Progenitor cell of endocrine pancreas (in vitro differentiated cells): Measurements from ENCODE around the gene VRK2. TPM values are rescaled to one million over a fixed set of nuclear protein-coding genes. Genes with fewer than 3 reads are reported as not detected.

Experiments
- DNase-seq: peaks from one replicate; pipeline ENCODE4 v3.0.0; 2021; ENCODE audit warnings: low spot score; ENCODE audit not compliant: unreplicated experiment
- H3K27ac Mint-ChIP-seq: 2 replicates; pipeline ENCODE4 v1.8.0; 2021; ENCODE audit warnings: mild to moderate bottlenecking, moderate library complexity, mixed read lengths
- H3K27me3 Mint-ChIP-seq: 2 replicates; pipeline ENCODE4 v1.8.0; 2021; ENCODE audit warnings: mixed read lengths
- H3K36me3 Mint-ChIP-seq: 2 replicates; pipeline ENCODE4 v1.8.0; 2022; ENCODE audit warnings: mixed read lengths; ENCODE audit not compliant: insufficient read depth
- H3K4me1 Mint-ChIP-seq: 2 replicates; pipeline ENCODE4 v1.8.0; 2021; ENCODE audit warnings: low read depth, mixed read lengths
- H3K4me3 Mint-ChIP-seq: 2 replicates; pipeline ENCODE4 v1.8.0; 2021; ENCODE audit warnings: low read depth, mild to moderate bottlenecking, moderate library complexity, mixed read lengths
- H3K9me3 Mint-ChIP-seq: 2 replicates; pipeline ENCODE4 v1.8.0; 2021; ENCODE audit warnings: low read depth, mixed read lengths
- long read RNA-seq: library from polyadenylated mRNA; unstranded; transcript quantifications from one replicate; pipeline ENCODE4 v2.0.0, GENCODE V29; 2020
- total RNA-seq: library from RNA; stranded (reverse); gene quantifications from 2 replicates; pipeline ENCODE4 v1.2.1, GENCODE V29; 2021
- TF ChIP-seq, protein P1 (sequence below): fragments of 200-600 bp; sonication (generic); IDR thresholded peaks from one replicate; pipeline ENCODE4 v1.5.0; 2021; ENCODE audit warnings: antibody characterized with exemption, mild to moderate bottlenecking; ENCODE audit not compliant: unreplicated experiment

VRK2 gene
- total RNA-seq = 22.7 and 23.6 TPM in 2 replicates
- long read RNA-seq, transcript VRK2-201 (13 exons, 1,888 nt) = major isoform, 24 of 62 reads
- long read RNA-seq, partial matches to known transcripts = 10 of 62 reads
- long read RNA-seq, other reads (novel, unspliced or antisense) = 26 of 62 reads

DNA sequence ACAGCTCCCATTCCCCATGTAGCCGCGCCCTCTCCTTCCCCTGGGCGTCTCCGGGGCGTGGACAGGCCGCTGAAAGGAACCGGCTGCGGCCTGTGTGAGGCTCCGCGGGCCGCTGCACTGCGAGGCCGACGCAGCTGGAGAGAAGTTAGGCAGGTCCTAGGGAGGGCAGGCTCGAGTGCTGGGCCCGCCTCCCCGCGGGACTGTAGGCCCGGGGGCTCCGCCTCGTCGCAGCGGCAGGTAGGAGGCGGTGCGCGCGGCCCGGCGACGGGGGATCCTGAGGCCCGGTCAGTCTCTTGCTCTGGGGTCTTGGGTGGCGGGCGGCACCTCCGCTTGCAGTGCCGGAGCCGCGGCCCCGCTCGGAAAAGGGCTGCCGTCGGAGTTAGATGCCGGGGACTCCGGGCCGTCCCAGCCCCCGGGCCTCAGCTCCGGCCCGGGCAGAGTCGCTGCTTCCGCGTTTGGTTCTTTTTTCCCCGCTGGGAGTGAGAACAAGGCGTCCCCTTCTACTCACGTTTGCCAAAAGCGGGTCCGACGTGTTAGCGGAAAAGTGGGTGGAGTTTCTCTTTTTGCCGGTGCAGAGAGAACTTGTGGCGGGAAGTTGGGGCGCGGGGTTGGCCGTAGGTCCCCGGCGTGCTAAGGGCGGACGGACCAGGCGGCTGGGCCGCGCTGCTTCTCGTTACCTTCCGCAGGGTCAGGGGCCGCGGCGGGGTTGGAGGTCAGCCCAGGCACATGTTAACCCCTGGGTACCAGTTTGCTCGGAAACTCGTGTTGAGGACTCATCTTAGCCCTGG lies at the start of gene VRK2:
Gene VRK2, plus strand, starts transcription at position 222 of the 788 bp plus-strand sequence. CDS start 2,026 bp downstream, outside the sequence.
- no peaks in the 10 kb centered on the region for H3K27me3 Mint-ChIP-seq
- TF ChIP-seq, protein P1, sequence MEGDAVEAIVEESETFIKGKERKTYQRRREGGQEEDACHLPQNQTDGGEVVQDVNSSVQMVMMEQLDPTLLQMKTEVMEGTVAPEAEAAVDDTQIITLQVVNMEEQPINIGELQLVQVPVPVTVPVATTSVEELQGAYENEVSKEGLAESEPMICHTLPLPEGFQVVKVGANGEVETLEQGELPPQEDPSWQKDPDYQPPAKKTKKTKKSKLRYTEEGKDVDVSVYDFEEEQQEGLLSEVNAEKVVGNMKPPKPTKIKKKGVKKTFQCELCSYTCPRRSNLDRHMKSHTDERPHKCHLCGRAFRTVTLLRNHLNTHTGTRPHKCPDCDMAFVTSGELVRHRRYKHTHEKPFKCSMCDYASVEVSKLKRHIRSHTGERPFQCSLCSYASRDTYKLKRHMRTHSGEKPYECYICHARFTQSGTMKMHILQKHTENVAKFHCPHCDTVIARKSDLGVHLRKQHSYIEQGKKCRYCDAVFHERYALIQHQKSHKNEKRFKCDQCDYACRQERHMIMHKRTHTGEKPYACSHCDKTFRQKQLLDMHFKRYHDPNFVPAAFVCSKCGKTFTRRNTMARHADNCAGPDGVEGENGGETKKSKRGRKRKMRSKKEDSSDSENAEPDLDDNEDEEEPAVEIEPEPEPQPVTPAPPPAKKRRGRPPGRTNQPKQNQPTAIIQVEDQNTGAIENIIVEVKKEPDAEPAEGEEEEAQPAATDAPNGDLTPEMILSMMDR = no peak
- H3K27ac Mint-ChIP-seq = peak within 1 kb of the TSS; percentile 96
- H3K4me3 Mint-ChIP-seq = peak within 1 kb of the TSS; percentile 85
- H3K4me1 Mint-ChIP-seq = peaks cover 11% of the 10 kb centered on the region
- H3K9me3 Mint-ChIP-seq = no peaks in the 10 kb centered on the region
- peak; percentile 79 for DNase-seq
- peaks cover 3% of the 10 kb centered on the region for H3K36me3 Mint-ChIP-seq

DNA sequence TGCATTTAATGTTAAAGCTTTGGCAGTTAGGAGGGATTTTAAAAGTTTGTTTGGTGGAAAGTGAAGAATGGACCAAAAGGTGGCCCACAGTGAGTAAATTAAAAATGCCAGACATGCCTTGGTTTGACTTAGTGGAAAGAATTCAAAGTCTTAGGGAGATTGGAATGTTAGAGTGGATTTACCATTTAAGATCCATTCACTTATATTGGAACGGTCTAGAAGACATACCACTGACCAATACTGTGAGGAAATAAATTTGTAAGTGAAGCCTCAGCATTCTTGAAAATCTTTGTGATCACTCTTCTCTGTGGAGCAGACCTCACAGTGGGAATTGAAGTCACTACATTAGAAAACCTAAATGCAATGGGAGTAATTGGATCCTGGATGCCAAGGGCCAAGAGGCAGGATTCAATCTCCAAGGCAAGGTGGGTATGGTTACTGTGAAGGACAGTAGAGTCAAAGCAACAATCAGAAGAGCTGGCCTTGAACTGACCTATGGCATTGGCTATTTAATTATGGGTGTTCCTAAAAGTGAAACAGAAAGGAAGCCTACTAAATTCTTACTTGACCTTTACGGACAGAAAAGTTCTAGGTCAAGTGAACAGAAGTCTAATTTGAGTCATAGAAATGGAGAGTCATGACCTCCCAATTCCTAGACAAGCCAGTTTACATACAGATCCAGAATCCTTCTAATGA lies 40.2 kb upstream of the VRK2 start:
- Mint-ChIP-seq H3K4me1 (peaks cover 5% of the 10 kb centered on the region), H3K36me3 (no peaks in the 10 kb centered on the region), H3K4me3 (no peak overlapping the region), H3K27me3 (no peaks in the 10 kb centered on the region), H3K9me3 (no peaks in the 10 kb centered on the region), H3K27ac (no peak overlapping the region)
- DNase-seq = no peak
- TF ChIP-seq, protein P1 = no peak

DNA sequence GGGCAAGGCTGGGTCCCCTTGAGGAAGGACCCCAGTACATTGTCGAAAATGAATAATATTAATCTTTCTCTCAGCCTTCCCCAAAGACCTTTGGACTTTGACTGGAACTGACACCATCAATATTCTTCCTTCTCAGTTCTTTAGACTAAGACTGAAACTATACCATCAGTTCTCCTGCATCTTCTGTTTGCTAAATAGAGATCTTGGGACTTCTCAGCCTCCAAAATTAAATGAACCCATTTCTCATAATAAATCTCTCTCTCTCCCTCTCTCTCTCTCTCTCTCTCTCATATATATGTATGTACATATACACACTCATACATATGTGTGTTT lies 39.7 kb upstream of the VRK2 start:
- peaks cover 5% of the 10 kb centered on the region for H3K4me1 Mint-ChIP-seq
- no peaks in the 10 kb centered on the region for H3K9me3 Mint-ChIP-seq
- TF ChIP-seq, protein P1 = no peak
- no peak for DNase-seq
- no peak overlapping the region for H3K27ac Mint-ChIP-seq
- no peak overlapping the region for H3K4me3 Mint-ChIP-seq
- no peaks in the 10 kb centered on the region for H3K27me3 Mint-ChIP-seq
- no peaks in the 10 kb centered on the region for H3K36me3 Mint-ChIP-seq

DNA sequence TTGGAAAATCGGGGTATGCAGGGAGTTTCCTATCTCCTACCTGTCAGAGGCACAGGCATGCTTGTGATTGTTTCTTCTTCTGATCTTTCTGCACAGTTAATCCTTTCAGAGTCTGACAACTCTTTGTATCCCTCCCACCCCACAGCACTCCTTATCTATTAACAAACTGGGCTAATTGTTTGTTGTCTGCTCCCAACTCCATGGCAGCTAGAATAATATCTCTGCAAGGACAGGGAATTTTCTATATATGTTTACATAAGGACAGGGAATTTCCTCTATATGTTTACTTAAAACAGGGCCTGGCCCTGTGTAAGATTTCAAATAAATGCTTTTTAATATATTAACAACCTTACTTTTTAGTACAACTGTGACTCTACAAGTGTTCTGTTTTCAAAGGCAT lies 36.0 kb upstream of the VRK2 start:
- no peak for DNase-seq
- Mint-ChIP-seq H3K27ac (no peak overlapping the region), H3K36me3 (no peaks in the 10 kb centered on the region), H3K4me1 (peaks cover 5% of the 10 kb centered on the region), H3K9me3 (peaks cover 3% of the 10 kb centered on the region), H3K4me3 (no peak overlapping the region), H3K27me3 (no peaks in the 10 kb centered on the region)
- TF ChIP-seq, protein P1 = no peak

DNA sequence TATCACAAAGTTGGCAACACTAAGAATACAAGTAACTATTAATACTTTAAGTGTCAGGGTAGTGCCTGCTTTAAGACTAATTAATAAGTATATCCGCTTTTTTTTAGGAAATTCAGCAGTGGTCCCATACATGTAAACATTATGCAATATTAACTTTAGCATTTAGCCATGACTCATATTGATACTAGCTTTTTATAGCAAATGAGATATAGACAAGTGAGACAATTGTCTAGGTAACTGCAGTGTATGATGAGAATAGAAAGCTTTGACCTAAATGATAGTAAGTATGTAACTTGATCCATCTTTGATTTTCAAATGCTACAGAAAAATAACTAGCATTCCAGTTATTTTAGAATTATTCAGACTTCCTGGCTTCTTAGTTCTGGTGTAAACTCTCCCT lies 27.4 kb upstream of the VRK2 start:
- TF ChIP-seq, protein P1 = no peak
- H3K36me3 Mint-ChIP-seq = no peaks in the 10 kb centered on the region

More for the DNA sequence above, 27.4 kb upstream of the VRK2 start:
- no peak overlapping the region for H3K4me3 Mint-ChIP-seq
- peaks cover 4% of the 10 kb centered on the region for H3K9me3 Mint-ChIP-seq
- peaks cover 1% of the 10 kb centered on the region for H3K4me1 Mint-ChIP-seq
- no peaks in the 10 kb centered on the region for H3K27me3 Mint-ChIP-seq
- no peak overlapping the region for H3K27ac Mint-ChIP-seq
- no peak for DNase-seq
